HepG2 (cell line): ENCODE measurements around the gene SSX2IP. TPM values are rescaled to one million over a fixed set of nuclear protein-coding genes. Genes with fewer than 3 reads are reported as not detected.

Experiments
- ATAC-seq: fragments of 200-7000 bp; cut with Tn5 transposase; 3 replicates; pipeline ENCODE4 v1.9.1; 2020; ENCODE audit warnings: mild to moderate bottlenecking, moderate library complexity
- BruUV-seq: library from RNA; stranded (reverse); fragments of 400-500 nt; replicated peaks from 2 replicates; lab custom pipeline; 2021; lab: Mats Ljungman, UMichigan
- CTCF ChIA-PET: fragments of 300-600 bp; formaldehyde crosslinking; extraction: SDS; loops from one replicate; lab custom pipeline; 2021; ENCODE audit warnings: low total read pairs, inconsistent platforms, low intra/inter-chr PET ratio; lab: Yijun Ruan, JAX
- POLR2A ChIA-PET: fragments of 350-600 bp; sonication (Branson Sonifier 250); formaldehyde crosslinking; loops from one replicate; lab custom pipeline; 2020; ENCODE audit warnings: antibody characterized with exemption, inconsistent platforms; lab: Yijun Ruan, JAX
- DNase-seq: peaks from one replicate; pipeline ENCODE4 v3.0.0-alpha.2; 2015; ENCODE audit warnings: low spot score
- FAIRE-seq: peaks from 3 replicates; lab custom pipeline; 2011; peaks lifted over from hg19 to GRCh38; lab: Jason Lieb, UNC
- H2AFZ ChIP-seq: one replicate; pipeline ENCODE4 v1.6.1; 2011; ENCODE audit warnings: low read length, inconsistent platforms
- H3K27ac ChIP-seq: fragments of 300-600 bp; 3 replicates; pipeline ENCODE4 v1.8.0; 2011; ENCODE audit warnings: mixed run types, mild to moderate bottlenecking, mixed read lengths, low read length, inconsistent platforms; ENCODE audit not compliant: insufficient read depth; ENCODE audit errors: extremely low read length
- H3K27me3 ChIP-seq, 2 experiments: fragments of 200-600 bp in 1 of 2; 2 replicates in 1 of 2; 3 replicates in 1 of 2; pipeline versions ENCODE4 v1.6.0 to v1.8.0; 2011; ENCODE audit warnings: low read length in 2 of 2, mild to moderate bottlenecking in 2 of 2, moderate library complexity in 2 of 2, inconsistent platforms in 1 of 2; ENCODE audit not compliant: insufficient read depth in 2 of 2, control insufficient read depth in 1 of 2
- H3K36me3 ChIP-seq, 2 experiments: fragments of 200-600 bp in 1 of 2; replicated peaks in 1 of 2; 2 replicates in 1 of 2; 3 replicates in 1 of 2; pipeline versions ENCODE4 v1.5.1 to v1.8.0; 2011; ENCODE audit warnings: low read length in 2 of 2, inconsistent platforms in 1 of 2; ENCODE audit not compliant: insufficient read depth in 2 of 2, control insufficient read depth in 1 of 2
- H3K4me1 ChIP-seq: 2 replicates; pipeline ENCODE4 v1.5.1; 2012; ENCODE audit warnings: low read length, inconsistent platforms; ENCODE audit not compliant: insufficient read depth
- H3K4me2 ChIP-seq: 2 replicates; pipeline ENCODE4 v1.6.0; 2011; ENCODE audit warnings: low read depth, low read length, inconsistent platforms
- H3K4me3 ChIP-seq, 3 experiments: fragments of 200-600 bp in 1 of 3; sonication (generic), shearing (Covaris generic) in 1 of 3; replicated peaks in 1 of 3; 2 replicates each; pipeline ENCODE4 v1.5.1; 2011 to 2016; ENCODE audit warnings: low read length in 3 of 3, inconsistent platforms in 2 of 3, low read depth in 2 of 3, mild to moderate bottlenecking in 2 of 3, control low read depth in 1 of 3, mixed read lengths in 1 of 3; ENCODE audit not compliant: insufficient read depth in 1 of 3
- H3K79me2 ChIP-seq: one replicate; pipeline ENCODE4 v1.6.1; 2011; ENCODE audit warnings: low read length, inconsistent platforms; ENCODE audit not compliant: insufficient read depth
- H3K9ac ChIP-seq: 2 replicates; pipeline ENCODE4 v1.6.0; 2011; ENCODE audit warnings: mild to moderate bottlenecking, low read depth, low read length, inconsistent platforms; ENCODE audit not compliant: insufficient read depth
- H3K9me3 ChIP-seq: 2 replicates; pipeline ENCODE4 v1.5.1; 2012; ENCODE audit warnings: mild to moderate bottlenecking, low read length
- H4K20me1 ChIP-seq: 2 replicates; pipeline ENCODE4 v1.6.0; 2011; ENCODE audit warnings: inconsistent platforms, mild to moderate bottlenecking, low read length, moderate library complexity; ENCODE audit not compliant: insufficient read depth
- ARNTL ChIP-seq: sonication (generic); formaldehyde crosslinking; IDR thresholded peaks from 2 replicates; pipeline ENCODE4 v1.4.0; 2020; ENCODE audit warnings: mild to moderate bottlenecking, missing genetic modification reagents
- FOXA3 ChIP-seq: IDR thresholded peaks from 2 replicates; pipeline ENCODE4 v1.6.1; 2016; ENCODE audit warnings: missing genetic modification reagents, missing compliant biosample characterization
- HNF4A ChIP-seq: sonication (generic); formaldehyde crosslinking; IDR thresholded peaks from 2 replicates; pipeline ENCODE4 v1.4.0; 2020; ENCODE audit warnings: missing genetic modification reagents
- JUND ChIP-seq: sonication (generic); formaldehyde crosslinking; IDR thresholded peaks from 2 replicates; pipeline ENCODE4 v1.8.0; 2022; ENCODE audit warnings: mild to moderate bottlenecking, missing genetic modification reagents
- POGZ ChIP-seq: sonication (generic); formaldehyde crosslinking; IDR thresholded peaks from 2 replicates; pipeline ENCODE4 v1.4.0; 2020; ENCODE audit warnings: mild to moderate bottlenecking, missing genetic modification reagents
- RBM39 ChIP-seq: fragments of 200-400 bp; formaldehyde crosslinking; IDR thresholded peaks from one replicate; pipeline ENCODE4 v1.6.1; 2018; ENCODE audit warnings: antibody characterized with exemption, mild to moderate bottlenecking, low read depth, low read length; ENCODE audit not compliant: poor library complexity, severe bottlenecking
- ZBTB1 ChIP-seq: sonication (generic); formaldehyde crosslinking; IDR thresholded peaks from 2 replicates; pipeline ENCODE4 v1.4.0; 2020; ENCODE audit warnings: missing genetic modification reagents, borderline replicate concordance
- ZKSCAN5 ChIP-seq: sonication (generic); formaldehyde crosslinking; IDR thresholded peaks from 2 replicates; pipeline ENCODE4 v1.5.1; 2020; ENCODE audit warnings: mild to moderate bottlenecking, missing genetic modification reagents
- ZNF124 ChIP-seq: sonication (generic); formaldehyde crosslinking; IDR thresholded peaks from 2 replicates; pipeline ENCODE4 v1.4.0; 2020; ENCODE audit warnings: missing genetic modification reagents
- ZNF230 ChIP-seq: sonication (generic); formaldehyde crosslinking; IDR thresholded peaks from 2 replicates; pipeline ENCODE4 v1.4.0; 2020; ENCODE audit warnings: mild to moderate bottlenecking, missing genetic modification reagents
- ZNF234 ChIP-seq: sonication (generic); formaldehyde crosslinking; conservative IDR thresholded peaks from 2 replicates; pipeline ENCODE4 v1.5.1; 2020; ENCODE audit warnings: mild to moderate bottlenecking, missing genetic modification reagents
- ZNF670 ChIP-seq: sonication (generic); formaldehyde crosslinking; IDR thresholded peaks from 2 replicates; pipeline ENCODE4 v1.8.0; 2022; ENCODE audit warnings: mild to moderate bottlenecking, missing genetic modification reagents, borderline replicate concordance
- WGBS: methylation state at CpG from one replicate; pipeline ENCODE4 v1.1.6; 2017; ENCODE audit warnings: low lambda C conversion rate; 5-methylcytosine and 5-hydroxymethylcytosine counted together
- in situ Hi-C: cut with HindIII; loops from 2 replicates; pipeline ENCODE4 v1.10.0; 2017; ENCODE audit warnings: low pct_unique_long_range_greater_than_20kb; ENCODE audit not compliant: extremely low pct_ligation_motif_present
- intact Hi-C: fragments of 100-400 bp; cut with micrococcal nuclease; formaldehyde crosslinking; loops from one replicate; pipeline ENCODE4 v1.10.0; 2022; ENCODE audit not compliant: unreplicated experiment
- polyA plus RNA-seq, 8 experiments: library from polyadenylated mRNA; depleted of rRNA in 3 of 8; stranded (reverse) in 7 of 8; unstranded in 1 of 8; fragments of >200 nt; fragmentation: Illumina TruSeq in 4 of 8; extraction: Trizol in 4 of 8; gene quantifications; 2 replicates each; pipeline versions ENCODE4 v1.2.1 to v1.2.3, GENCODE V29; 2011 to 2016; ENCODE audit warnings: low read depth in 4 of 8, missing spikeins in 1 of 8, mixed read lengths in 1 of 8; ENCODE audit not compliant: insufficient read depth in 1 of 8
- total RNA-seq, 5 experiments: library from RNA; depleted of rRNA; stranded (reverse); fragments of >200 nt; fragmentation: Illumina TruSeq; extraction: Trizol; gene quantifications; 2 replicates each; pipeline ENCODE4 v1.2.3, GENCODE V29; 2016; ENCODE audit warnings: low read depth in 1 of 5
- TF ChIP-seq, protein P1 (sequence below): sonication (generic); formaldehyde crosslinking; IDR thresholded peaks from 2 replicates; pipeline ENCODE4 v1.8.1; 2023; ENCODE audit warnings: mild to moderate bottlenecking, inconsistent platforms, moderate library complexity, missing genetic modification reagents, borderline replicate concordance
- TF ChIP-seq, protein P2 (sequence below): fragments of 450-650 bp; IDR thresholded peaks from 2 replicates; pipeline ENCODE4 v1.6.1; 2016
- TF ChIP-seq, protein P3 (sequence below): sonication (generic); formaldehyde crosslinking; IDR thresholded peaks from 2 replicates; pipeline ENCODE4 v1.4.0; 2020; ENCODE audit warnings: missing genetic modification reagents

SSX2IP gene
- total and polyA plus RNA-seq, 2 of the 13 experiments (the other 11 are each of a cell fraction or from before 2014, with no cell fraction given): 2.7 to 23.7 TPM

DNA sequence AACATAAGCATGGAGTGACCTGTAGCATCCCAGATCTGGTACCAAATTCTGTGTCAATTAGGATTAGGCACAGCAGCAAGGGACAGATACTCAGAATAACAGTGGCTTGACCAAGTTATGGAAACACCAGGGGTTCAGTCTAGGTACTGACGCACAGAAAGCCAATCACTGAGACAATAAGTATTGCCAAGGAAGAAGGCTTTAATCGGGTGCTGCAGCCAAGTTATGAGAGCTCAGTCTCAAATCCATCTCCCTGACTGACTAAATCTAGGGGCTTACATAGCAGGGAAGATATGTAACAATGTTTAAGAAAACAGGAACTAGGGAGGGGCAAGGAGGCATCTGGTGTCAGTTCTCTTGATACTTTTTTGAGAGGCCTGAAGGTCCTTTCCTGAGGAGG is 76.4 kb downstream of the SSX2IP start:
- FAIRE-seq (no peak), ATAC-seq (no peak), DNase-seq (no peak)
- no peak overlapping the region for H3K27ac ChIP-seq
- in situ Hi-C loops (loop anchor here (25.0 kb wide), 2 partner anchors 477 to 677 kb away; partner anchors contain the start of gene PRKACB), intact Hi-C loops (no loop called here)
- no peaks in the 10 kb centered on the region for H3K27me3 ChIP-seq
- ChIA-PET CTCF (no interaction called here), POLR2A (no interaction called here)
- H3K9me3 ChIP-seq: peaks cover 27% of the 10 kb centered on the region
- H3K79me2 ChIP-seq: no peaks in the 10 kb centered on the region
- H2AFZ ChIP-seq: no peak overlapping the region
- no peaks in the 10 kb centered on the region for H3K36me3 ChIP-seq
- no TSS peak for BruUV-seq
- 25% methylated on average over 2 of the region's 2 CpGs for WGBS
- H3K9ac ChIP-seq: no peak overlapping the region
- TF ChIP-seq ZNF124 (CRISPR knock-in tag) (peak; percentile 100), ZNF234 (no peak), RBM39 (no peak), ZBTB1 (CRISPR knock-in tag) (no peak), HNF4A (no peak)
- H4K20me1 ChIP-seq: no peaks in the 10 kb centered on the region
- H3K4me3 ChIP-seq: no peak overlapping the region
- no peak overlapping the region for H3K4me2 ChIP-seq
- no peaks in the 10 kb centered on the region for H3K4me1 ChIP-seq

DNA sequence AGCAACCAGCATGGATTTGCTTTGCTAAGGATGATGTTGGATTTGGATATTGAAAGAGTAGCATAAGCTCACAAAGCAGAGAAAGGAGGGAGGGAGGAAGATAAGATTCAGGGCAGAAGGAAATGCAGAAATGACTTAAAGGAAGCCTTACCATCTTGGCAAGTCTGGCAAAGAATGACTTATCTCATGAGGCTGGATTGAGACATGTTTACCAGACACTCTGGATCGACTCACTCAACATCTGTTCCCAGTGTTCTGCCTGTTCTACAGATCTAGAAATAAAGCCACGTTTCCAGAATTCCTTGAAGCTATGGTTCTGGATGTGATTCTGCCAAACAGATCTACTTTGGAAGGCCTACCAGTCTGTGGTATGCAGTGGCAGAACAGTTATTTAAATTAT is 77.2 kb downstream of the SSX2IP start:
- Histone ChIP-seq H3K79me2 (no peaks in the 10 kb centered on the region), H3K36me3 (no peaks in the 10 kb centered on the region), H3K27me3 (no peaks in the 10 kb centered on the region), H3K9me3 (peaks cover 27% of the 10 kb centered on the region), H3K9ac (no peak overlapping the region), H3K4me2 (no peak overlapping the region), H3K4me1 (no peaks in the 10 kb centered on the region), H4K20me1 (no peaks in the 10 kb centered on the region), H3K4me3 (no peak overlapping the region), H2AFZ (no peak overlapping the region), H3K27ac (no peak overlapping the region)
- CTCF ChIA-PET: no interaction called here
- BruUV-seq: no TSS peak
- POLR2A ChIA-PET: no interaction called here
- intact Hi-C loops (no loop called here), in situ Hi-C loops (loop anchor here (25.0 kb wide), 2 partner anchors 476 to 676 kb away; partner anchors contain the start of gene PRKACB)
- ATAC-seq: no peak
- FAIRE-seq: no peak
- 5% methylated on average over 2 of the region's 2 CpGs for WGBS
- no peak for DNase-seq
- TF ChIP-seq FOXA3 (CRISPR knock-in tag): no peak
- TF ChIP-seq, protein P1, sequence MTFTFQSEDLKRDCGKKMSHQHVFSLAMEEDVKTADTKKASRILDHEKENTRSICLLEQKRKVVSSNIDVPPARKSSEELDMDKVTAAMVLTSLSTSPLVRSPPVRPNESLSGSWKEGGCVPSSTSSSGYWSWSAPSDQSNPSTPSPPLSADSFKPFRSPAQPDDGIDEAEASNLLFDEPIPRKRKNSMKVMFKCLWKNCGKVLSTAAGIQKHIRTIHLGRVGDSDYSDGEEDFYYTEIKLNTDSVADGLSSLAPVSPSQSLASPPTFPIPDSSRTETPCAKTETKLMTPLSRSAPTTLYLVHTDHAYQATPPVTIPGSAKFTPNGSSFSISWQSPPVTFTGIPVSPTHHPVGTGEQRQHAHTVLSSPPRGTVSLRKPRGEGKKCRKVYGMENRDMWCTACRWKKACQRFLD (CRISPR knock-in tag): no peak
- no peak for TF ChIP-seq ARNTL
- no peak for TF ChIP-seq POGZ (CRISPR knock-in tag)
- no peak for TF ChIP-seq ZKSCAN5 (CRISPR knock-in tag)
- no peak for TF ChIP-seq JUND (CRISPR knock-in tag)
- TF ChIP-seq, protein P2, sequence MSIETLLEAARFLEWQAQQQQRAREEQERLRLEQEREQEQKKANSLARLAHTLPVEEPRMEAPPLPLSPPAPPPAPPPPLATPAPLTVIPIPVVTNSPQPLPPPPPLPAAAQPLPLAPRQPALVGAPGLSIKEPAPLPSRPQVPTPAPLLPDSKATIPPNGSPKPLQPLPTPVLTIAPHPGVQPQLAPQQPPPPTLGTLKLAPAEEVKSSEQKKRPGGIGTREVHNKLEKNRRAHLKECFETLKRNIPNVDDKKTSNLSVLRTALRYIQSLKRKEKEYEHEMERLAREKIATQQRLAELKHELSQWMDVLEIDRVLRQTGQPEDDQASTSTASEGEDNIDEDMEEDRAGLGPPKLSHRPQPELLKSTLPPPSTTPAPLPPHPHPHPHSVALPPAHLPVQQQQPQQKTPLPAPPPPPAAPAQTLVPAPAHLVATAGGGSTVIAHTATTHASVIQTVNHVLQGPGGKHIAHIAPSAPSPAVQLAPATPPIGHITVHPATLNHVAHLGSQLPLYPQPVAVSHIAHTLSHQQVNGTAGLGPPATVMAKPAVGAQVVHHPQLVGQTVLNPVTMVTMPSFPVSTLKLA: no peak
- TF ChIP-seq ZNF230 (CRISPR knock-in tag): no peak
- TF ChIP-seq ZNF670: no peak
- TF ChIP-seq, protein P3, sequence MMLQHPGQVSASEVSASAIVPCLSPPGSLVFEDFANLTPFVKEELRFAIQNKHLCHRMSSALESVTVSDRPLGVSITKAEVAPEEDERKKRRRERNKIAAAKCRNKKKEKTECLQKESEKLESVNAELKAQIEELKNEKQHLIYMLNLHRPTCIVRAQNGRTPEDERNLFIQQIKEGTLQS (CRISPR knock-in tag): no peak
